AG09309 (cell line): ENCODE data around the gene OGFOD1.

Experiments used
- DNase-seq: peaks from one replicate; pipeline ENCODE4 v3.0.0-alpha.2; 2010; ENCODE audit warnings: low read depth
- H3K4me3 ChIP-seq: 2 replicates; pipeline ENCODE4 v1.5.1; 2011; ENCODE audit warnings: mild to moderate bottlenecking, low read depth, low read length, moderate library complexity; ENCODE audit not compliant: control insufficient read depth
- TF ChIP-seq, protein P1 (sequence below): IDR thresholded peaks from 2 replicates; pipeline ENCODE4 v1.5.1; 2011; ENCODE audit warnings: mild to moderate bottlenecking, low read depth, low read length, inconsistent platforms; ENCODE audit not compliant: insufficient read depth, control insufficient read depth; ENCODE audit errors: missing control alignments

Gene OGFOD1

DNA sequence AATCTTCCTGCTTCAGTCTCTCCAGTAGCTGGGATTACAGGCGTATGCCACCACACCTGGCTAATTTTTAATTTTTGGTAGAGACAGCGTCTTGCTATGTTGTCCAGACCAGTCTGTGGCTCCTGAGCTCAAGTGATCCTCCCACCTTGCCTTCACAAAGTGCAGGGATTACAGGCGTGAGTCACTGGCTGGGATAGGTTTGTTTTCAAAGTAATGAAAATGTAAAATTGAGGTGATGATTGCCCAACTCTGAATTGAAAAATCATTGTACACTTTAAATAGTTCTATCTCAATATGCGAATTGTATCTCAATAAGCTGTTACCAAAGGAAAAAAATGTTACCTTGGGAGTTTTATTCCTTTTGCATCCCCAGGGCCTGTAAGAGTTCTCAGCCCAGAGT is 24.8 kb upstream of the OGFOD1 start:
- no peak for DNase-seq
- H3K4me3 ChIP-seq = no peak overlapping the region

DNA sequence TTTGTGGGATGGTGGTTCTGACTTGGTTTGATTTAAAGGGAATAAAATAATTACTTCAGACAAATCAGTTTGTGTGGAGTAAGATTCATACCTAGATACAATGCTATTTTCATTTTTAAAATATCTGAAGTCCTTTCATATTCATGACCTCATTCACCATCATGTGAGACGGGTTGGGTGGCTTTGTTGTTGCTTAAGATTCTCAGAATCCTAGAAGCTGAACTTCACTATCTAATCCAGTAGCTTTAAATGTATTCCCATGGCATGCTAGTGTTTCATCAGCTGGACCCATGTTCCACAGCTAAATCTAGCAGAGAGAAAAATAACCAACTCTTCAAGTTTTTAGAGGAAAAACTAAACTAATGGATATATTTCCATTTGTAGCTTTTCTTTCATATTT is 23.3 kb upstream of the OGFOD1 start:
- H3K4me3 ChIP-seq = no peak overlapping the region
- DNase-seq = no peak

More for the DNA sequence above, 24.8 kb upstream of the OGFOD1 start:
- TF ChIP-seq, protein P1, sequence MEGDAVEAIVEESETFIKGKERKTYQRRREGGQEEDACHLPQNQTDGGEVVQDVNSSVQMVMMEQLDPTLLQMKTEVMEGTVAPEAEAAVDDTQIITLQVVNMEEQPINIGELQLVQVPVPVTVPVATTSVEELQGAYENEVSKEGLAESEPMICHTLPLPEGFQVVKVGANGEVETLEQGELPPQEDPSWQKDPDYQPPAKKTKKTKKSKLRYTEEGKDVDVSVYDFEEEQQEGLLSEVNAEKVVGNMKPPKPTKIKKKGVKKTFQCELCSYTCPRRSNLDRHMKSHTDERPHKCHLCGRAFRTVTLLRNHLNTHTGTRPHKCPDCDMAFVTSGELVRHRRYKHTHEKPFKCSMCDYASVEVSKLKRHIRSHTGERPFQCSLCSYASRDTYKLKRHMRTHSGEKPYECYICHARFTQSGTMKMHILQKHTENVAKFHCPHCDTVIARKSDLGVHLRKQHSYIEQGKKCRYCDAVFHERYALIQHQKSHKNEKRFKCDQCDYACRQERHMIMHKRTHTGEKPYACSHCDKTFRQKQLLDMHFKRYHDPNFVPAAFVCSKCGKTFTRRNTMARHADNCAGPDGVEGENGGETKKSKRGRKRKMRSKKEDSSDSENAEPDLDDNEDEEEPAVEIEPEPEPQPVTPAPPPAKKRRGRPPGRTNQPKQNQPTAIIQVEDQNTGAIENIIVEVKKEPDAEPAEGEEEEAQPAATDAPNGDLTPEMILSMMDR = no peak

DNA sequence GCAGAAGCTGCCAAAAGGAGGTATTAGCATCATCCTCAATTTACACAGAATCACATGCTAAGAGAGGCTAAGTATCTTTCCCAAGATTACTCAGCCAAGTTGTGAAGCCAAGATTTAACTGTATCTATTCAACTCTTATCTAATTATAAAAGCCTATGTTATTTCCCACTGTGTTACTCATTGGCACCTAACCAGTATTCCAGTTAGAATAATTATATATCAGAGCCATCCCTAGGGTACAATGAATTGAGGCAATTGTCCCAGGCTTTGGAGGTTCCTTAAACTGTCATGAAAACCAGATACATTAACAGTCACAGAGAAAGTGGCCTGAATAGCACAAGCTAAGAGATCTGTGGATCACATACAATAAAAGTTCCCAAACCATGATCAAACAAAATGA is 15.1 kb upstream of the OGFOD1 start:
- H3K4me3 ChIP-seq = no peak overlapping the region
- TF ChIP-seq, protein P1 = no peak
- DNase-seq = no peak

More for the DNA sequence above, 23.3 kb upstream of the OGFOD1 start:
- TF ChIP-seq, protein P1 = no peak

DNA sequence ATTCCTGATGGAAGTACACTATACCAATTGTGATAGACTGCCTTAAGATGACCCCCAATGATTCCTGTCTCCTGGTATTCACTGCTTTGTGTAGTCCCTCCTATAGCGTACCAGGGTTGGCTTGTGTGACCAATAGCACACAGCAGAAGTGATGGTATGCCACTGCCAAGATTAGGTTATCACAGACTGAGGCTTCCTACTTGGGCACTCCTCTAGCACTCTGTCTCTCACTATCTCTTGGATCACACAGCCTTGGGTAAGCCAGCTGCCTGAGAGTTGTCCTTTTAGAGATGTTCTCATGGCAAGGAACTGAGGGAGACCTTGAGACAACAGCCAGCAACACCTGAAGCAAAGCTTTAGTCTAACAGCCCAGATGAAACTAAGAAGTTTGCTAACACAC is 13.3 kb upstream of the OGFOD1 start:
- DNase-seq = no peak
- H3K4me3 ChIP-seq = no peak overlapping the region
- TF ChIP-seq, protein P1 = no peak

DNA sequence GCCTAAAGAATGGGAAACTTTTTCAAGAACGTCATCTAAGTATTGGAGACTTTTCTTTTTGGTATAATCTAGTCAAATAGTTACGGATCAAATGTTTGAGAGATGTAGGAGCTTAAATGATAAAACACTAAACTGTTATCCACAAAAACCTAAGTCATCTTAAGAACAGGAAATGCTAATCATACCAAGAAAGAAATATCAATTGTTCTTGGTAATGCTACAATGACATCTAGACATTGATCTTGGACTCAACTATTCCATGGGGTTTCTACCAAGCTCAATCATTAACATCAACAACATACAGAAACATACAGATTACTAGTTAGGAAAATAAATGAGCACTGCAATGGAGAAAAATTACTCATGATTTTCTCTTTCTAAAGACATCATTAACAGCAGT is 4.1 kb upstream of the OGFOD1 start:
- no peak overlapping the region for H3K4me3 ChIP-seq
- TF ChIP-seq, protein P1 = no peak
- no peak for DNase-seq

DNA sequence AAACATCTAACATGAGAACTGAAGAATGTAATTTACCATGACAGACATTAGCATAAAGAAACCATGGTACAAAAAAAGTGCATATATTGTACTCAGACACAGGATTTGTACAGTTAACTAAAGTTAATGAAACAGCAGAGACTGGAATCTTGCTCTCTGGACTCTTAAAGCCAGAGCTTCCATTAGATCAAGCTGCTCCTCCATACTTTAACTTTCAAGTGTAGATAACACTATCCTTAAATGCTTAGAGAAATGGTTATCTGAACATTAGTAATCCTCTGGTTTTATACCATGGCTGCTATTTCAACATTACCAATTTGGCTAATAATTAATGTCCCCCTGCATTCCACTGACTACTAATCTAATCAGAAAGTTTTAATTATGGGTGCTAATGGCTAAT is 3.3 kb upstream of the OGFOD1 start:
- no peak overlapping the region for H3K4me3 ChIP-seq
- no peak for DNase-seq
- TF ChIP-seq, protein P1 = no peak
